HG03460 (cell line): ENCODE measurements around the gene KRTAP10-1.
"Not testable (repeated sequence)": the region's sequence is repeated elsewhere in the genome, so short reads cannot be mapped to it uniquely, and the experiment has no call there.

Source experiments
- ATAC-seq: cut with Tn5 transposase; IDR thresholded peaks from one replicate; pipeline ENCODE4 v1.9.1; 2021; ENCODE audit not compliant: unreplicated experiment

Gene KRTAP10-1

DNA sequence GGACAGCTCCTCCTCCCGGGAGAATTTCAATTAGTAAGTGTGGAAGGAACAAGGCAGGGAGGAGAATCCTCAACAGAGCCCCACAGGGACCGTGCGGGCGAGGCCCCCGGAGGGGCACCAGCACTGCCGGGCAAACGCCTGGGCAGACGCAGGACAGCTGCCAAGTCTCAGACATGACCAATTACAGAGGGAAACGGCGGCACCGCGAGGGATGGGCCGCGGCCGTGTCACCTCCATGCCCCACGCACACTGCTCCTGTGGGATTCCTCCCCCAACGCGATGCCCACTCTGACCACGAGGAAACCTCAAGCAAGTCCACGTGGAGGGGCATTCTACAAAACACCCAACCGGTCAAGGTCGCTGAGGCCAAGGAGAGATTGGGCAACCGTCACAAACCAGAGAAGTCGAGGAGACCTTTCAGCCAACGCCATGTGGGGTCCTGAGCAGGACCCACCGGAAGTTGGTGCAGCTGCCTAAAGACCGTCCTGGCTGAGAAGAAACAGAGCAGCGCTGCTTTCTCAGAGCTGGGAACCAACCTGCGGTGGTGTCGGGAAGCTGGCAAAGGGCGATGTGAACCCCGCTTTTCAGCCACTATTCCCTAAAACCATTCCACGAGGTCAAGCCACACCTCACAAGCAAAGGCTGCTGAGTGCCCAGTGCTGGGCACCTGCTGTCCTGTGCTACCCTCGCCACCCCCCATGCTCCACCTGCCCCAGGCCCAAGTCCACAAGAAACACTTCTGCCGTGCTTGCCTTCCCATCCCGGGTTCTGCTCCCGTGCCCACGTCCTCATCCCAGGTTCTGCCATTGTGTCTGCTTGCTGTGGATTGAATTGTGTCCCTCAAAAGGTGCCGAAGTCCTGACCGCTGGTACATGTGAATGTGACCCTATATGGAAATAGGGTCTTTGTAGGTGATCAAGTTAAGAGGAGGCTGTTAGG, 32.1 kb upstream of the KRTAP10-1 start:
- ATAC-seq: no peak

DNA sequence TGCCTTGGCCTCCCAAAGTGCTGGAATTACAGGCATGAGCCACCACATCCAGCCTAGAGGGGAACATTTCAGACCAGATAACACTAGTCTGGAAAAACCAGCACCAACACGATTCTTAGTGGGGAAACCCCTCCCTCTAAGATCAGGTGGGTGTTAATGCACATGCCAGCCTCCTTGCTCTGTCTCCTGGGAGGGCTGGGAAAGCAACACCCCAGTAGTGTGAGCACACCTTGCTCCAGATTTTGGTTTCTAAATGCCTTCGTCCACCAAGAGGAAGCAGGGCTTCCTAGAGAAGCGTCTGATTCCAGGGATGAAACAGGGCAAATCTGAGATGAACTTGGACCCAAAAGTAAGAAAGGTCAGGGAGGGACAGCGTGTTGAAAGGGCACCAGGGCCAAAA, 31.3 kb upstream of the KRTAP10-1 start:
- ATAC-seq: no peak

DNA sequence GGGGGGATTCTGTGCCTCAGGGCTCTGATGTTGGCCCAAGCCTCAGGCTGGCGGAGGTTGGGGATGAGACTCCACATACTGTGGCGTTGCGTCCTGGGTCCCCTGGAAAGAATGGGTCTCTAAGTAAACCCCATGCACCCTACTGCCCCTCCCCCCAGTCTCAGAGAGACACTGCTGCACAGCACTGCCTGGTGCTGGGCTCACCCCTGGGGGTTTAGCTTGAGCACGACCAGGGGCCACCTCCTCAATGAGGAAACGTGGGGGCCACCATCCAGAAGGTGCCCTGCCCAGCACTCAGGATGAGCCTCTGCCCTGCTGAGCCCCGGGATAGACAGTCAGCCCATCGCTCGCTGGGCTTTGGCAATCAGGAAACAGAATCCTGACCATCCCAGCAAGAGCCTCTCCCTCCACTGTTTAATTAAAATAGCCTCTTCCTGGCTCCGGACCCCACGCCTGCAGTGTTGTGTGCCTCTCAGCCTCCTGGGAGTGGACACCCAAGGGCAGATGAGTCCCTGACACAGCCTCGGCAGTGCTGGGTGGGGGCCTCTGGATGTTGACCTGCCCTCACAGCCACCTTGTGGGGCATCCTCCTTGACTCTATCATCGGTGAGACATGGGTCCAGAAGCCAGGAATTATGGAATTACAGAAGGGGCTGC, 30.0 kb upstream of the KRTAP10-1 start:
- ATAC-seq: no peak

- no peak for ATAC-seq
Measured at GRCh38 chr21:44568667-44569556, 28.9 kb upstream of the KRTAP10-1 start.

DNA sequence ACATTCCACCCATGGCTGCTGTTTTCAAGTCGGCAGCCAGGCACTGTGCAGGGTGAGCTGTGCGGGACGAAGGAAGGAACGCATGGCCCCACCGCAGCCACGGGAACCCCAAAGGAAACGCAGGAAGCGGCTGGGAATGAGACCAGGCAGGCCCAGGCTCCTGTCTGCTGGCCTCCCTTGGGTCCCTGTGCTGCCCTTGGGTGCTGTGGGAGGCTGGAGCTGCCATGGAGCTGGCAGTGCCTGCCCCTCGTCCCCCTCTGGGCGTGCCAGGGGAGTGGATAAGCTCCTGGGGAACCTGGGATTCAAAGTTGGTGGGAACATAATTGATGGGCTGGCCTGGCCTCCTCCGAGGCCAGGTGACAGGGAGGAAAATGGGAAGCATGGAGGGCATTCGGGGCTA, 28.3 kb upstream of the KRTAP10-1 start:
- ATAC-seq: no peak

DNA sequence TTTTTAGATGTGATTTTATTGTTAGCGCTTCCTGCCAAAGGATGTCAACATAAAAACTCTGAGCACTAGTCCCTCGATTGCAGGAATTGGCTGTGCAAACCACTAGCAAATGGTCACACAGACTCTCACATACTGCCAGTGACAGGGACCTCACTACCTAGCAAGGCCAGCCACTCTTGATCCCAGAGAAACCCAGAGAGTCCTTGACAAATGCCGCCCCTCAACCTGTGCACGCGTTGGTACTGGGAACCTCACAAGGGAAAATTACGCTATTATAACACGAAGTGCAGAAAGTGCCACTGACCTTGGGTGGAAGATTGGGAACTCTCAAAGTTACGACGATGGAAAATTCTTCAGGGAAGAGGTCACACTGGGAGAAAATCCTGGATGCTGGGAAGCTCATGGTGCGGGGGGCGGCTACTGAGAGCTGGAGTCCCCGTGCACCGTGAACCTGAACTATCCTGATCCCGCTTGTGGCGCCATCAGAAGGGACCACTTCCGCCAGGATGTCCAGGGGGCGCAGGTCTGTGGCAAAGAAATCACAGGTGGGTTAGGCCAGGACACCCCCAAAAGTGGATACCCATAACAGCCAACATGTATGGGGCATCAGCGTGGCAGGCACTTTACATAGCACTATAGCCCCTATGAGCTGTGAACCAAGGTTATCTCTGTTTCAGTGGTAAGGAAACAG, 27.6 kb upstream of the KRTAP10-1 start:
- no peak for ATAC-seq

DNA sequence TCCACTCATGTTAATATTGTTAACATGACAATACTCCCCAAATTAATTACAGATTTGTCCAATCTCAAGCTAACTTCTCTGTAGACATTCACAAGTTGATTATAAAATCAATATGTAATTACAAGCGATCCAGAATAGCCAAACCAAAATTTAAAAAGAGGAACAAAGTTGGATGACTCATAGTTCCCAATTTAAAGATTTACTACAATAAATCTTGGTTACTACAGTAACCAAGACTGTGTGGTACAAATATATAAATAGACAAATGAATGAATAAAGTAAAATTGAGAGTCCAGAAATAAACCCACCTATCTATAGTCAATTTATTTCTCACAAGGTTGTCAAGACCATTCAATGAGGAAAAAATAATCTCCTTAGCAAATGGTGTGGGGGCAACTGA, 26.4 kb upstream of the KRTAP10-1 start:
- ATAC-seq: no peak

DNA sequence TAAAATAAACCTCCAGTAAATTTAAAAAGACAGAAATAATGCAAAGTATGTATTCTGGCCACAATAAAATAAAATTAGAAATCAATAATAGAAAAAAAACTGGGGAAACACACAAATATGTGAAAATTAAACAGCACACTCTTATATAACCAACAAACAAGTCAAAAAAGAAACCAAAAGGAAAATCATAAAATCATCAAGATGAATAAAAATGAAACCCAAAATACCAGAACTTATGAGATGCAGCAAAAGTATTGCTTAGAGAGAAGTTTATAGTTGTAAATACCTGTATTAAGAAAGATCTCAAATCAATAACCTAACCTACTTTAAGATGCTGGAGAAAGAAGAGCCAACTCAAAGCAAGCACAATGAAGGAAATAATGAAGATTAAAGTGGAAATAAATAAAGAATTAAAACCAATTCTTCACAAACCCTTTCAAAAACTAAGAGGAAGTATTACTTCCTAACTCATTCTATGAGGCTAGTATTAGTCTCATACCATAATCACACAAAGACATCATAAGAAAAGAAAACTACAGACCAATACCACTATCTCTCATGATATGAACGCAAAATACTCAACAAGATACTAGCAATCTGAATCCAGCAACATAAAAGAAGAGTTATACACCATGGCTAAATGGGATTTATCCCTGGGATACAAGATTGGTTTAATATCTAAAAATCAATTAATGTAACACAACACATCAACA, 25.0 kb upstream of the KRTAP10-1 start:
- no peak for ATAC-seq

DNA sequence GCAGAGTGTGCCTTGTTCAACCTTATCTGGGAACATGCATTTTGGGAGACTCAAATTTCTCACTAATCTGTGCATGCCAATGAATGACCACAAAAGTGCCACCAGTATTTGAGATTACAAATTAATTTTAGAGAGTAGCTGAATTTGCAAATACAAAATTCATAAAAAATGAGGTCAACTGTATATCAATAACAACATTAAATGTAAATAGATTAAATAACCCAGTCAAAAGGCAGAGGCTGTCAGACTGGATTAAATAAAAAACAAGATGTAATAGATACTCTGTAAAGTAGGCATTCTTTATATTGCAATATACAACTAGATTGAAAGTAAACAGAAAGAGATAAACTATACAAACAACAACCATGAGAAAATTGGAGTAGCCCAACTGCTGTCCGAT, 24.1 kb upstream of the KRTAP10-1 start:
- no peak for ATAC-seq

- ATAC-seq: no peak
Measured at GRCh38 chr21:44558695-44559094, 18.7 kb upstream of the KRTAP10-1 start, which contains the start of gene KRTAP10-3. Gene KRTAP10-3, minus strand, starts transcription at chr21:44558795. Its CDS starts 80 bp downstream, at chr21:44558715.

- ATAC-seq: not testable (repeated sequence)
Measured at GRCh38 chr21:44558329-44558675, 18.3 kb upstream of the KRTAP10-1 start.

DNA sequence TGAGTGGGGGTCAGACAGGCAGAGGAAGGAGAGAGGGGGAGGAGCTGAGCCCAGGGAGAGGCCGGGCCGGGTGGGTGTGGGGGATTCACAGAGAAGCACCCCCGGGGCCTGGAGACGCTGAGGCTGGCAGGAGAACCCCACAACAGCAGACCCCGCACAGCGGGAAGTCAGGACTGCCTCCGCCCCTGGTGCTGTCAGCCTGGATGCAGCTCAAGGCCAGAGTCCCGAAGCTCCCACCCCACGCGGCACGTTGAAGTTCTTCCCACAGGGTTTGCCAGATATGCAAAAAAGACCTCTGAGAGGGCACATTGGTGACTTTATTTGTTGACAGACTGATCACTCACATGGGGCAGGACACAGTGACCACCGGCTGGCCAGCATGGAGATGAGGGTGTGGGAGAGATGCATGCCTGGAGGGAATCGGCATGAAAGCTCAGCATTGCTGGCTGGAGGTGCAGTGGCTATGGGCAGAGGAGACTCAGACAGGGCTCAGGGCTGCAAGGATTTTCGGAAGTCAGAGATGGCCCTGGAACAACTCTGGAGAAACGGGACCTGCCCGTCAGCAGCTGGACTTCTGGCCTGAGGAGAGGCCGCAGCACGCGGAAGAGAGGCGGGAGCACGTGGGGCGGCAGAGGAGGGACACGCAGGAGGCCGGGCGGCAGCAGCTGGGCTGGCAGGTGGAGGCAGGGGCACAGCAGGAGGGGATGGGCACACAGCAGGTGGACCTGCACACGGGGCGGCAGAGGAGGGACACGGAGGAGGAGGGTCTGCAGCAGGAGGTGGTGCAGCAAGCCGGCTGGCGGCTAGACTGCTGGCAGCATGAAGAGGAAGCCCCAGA, 17.7 kb upstream of the KRTAP10-1 start:
- no peak for ATAC-seq

- ATAC-seq: no peak
Measured at GRCh38 chr21:44556879-44557278, 16.9 kb upstream of the KRTAP10-1 start.

- ATAC-seq: no peak
Measured at GRCh38 chr21:44555200-44555875, 15.3 kb upstream of the KRTAP10-1 start.

DNA sequence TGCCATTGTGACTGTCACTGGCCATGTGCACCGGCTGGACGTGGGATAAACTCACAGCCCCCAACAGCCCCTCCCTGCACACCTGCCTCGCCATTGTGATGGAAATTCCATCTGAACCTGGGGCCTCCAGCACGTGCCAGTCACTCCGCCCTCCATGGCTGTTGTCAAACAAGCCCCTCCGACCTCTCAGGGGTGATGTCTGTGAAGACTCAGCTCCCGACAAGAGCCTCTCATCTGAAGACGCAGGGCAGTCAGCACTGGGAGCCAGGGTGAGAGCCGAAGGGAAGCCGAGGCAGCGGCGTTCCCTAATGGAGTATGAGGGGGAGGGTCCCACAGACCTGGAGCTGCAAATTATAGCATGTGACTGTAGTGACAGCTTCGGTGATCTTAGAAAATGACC, 12.7 kb upstream of the KRTAP10-1 start:
- ATAC-seq: no peak

DNA sequence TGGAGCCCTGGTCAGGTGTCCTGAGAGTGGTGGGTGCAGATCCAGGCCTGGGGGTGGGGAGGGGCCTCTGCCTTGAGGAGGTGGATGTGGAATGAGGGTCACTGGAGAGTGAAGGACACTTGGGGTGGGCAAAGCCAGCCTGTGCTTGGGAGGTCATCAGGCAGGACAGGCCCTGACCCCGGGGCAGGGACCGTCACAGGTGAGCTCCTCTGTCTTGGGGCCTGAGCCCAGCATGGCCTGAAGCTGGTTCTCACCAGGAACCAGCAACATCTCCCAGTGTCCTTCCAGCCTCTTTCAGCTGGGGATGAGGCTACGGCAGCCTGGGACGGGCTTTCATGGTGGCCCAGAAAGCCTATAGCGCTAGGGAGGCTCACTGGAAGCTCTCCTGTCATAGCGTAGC, 12.1 kb upstream of the KRTAP10-1 start:
- ATAC-seq: no peak

DNA sequence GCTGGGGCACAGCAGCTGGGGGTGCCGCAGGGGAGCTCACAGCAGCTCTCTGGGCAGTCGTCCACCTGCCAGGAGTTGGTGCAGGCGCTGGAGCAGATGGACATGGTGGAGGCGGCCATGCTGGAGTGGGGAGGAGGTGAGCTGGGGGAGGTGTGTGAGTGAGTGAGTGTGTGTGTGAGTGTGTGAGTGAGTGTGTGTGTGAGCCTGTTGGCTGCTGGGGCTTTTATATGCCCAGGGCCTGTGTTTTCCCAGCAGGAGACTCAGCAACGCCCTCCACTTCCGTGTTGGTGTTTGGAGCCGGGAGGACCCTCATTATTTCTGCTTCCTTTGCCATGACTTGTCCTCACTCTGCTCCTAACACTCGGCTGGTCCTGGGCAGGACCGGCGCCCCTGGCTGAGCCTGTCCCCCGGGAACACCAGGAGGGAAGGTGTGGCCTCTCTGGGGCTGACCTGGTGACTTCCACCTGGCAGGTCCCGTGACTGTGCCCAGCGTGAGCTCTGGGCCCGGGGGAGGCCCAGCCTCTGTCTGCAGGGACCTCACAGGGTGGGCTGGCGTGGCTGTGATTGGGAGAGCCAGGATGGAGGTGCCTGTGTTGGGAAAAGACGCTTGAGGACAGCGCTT, 11.5 kb upstream of the KRTAP10-1 start, which contains the start of gene KRTAP10-2:
Gene KRTAP10-2, minus strand, starts transcription at position 166 of the 622 bp plus-strand sequence. Its CDS starts 47 bp downstream, at position 119.
- ATAC-seq: no peak

- ATAC-seq: no peak
Measured at GRCh38 chr21:44550807-44551206, 10.8 kb upstream of the KRTAP10-1 start.
